H1 (cell line): ENCODE measurements around the gene DIP2C. TPM values are rescaled to one million over a fixed set of nuclear protein-coding genes. Genes with fewer than 3 reads are reported as not detected.

ENCODE experiments used
- BCL11A ChIP-seq, 2 experiments: IDR thresholded peaks; one replicate each; pipeline ENCODE4 v1.6.1; 2011; ENCODE audit warnings: low read depth in 2 of 2, low read length in 2 of 2, mild to moderate bottlenecking in 2 of 2
- CBX8 ChIP-seq: fragments of 300-800, 300-1000 bp; sonication (generic); IDR thresholded peaks from 2 replicates; pipeline ENCODE4 v1.7.1; 2016; ENCODE audit warnings: low read depth, low read length, borderline replicate concordance
- CEBPB ChIP-seq: IDR thresholded peaks from 2 replicates; pipeline ENCODE4 v1.6.1; 2012; ENCODE audit warnings: low read depth, low read length
- CHD1 ChIP-seq: IDR thresholded peaks from 2 replicates; pipeline ENCODE4 v1.6.1; 2012; ENCODE audit warnings: low read depth, low read length, improper control_type of control experiment
- CREB1 ChIP-seq: IDR thresholded peaks from 2 replicates; pipeline ENCODE4 v1.6.1; 2012; ENCODE audit warnings: inconsistent platforms
- JUN ChIP-seq: IDR thresholded peaks from 2 replicates; pipeline ENCODE4 v1.6.1; 2011; ENCODE audit warnings: low read depth, mild to moderate bottlenecking, improper control_type of control experiment, low read length
- NRF1 ChIP-seq: IDR thresholded peaks from 2 replicates; pipeline ENCODE4 v1.6.1; 2011; ENCODE audit warnings: mild to moderate bottlenecking, low read depth, low read length, improper control_type of control experiment
- SAP30 ChIP-seq: fragments of 300-600 bp; sonication (generic); IDR thresholded peaks from 2 replicates; pipeline ENCODE4 v1.7.1; 2012; ENCODE audit warnings: low read length, moderate library complexity, mild to moderate bottlenecking, inconsistent platforms; ENCODE audit not compliant: insufficient read depth, insufficient replicate concordance
- TAF7 ChIP-seq: optimal IDR thresholded peaks from 2 replicates; pipeline ENCODE3; 2011; ENCODE audit warnings: low read depth, mild to moderate bottlenecking, inconsistent platforms, low read length, moderate library complexity, borderline replicate concordance
- polyA plus RNA-seq, 7 experiments: library from polyadenylated mRNA; depleted of rRNA in 3 of 7; stranded (reverse) in 5 of 7; unstranded in 2 of 7; fragments of >200 nt in 5 of 7; fragments of 200-250 nt in 2 of 7; gene quantifications; 1 replicate in 5 of 7; 2 replicates in 1 of 7; 4 replicates in 1 of 7; pipeline versions ENCODE4 v1.2.1 to v1.2.3, GENCODE V29; 2011 to 2013; ENCODE audit warnings: missing spikeins in 2 of 7, mixed read lengths in 2 of 7
- total RNA-seq: library from RNA; stranded (reverse); fragmentation: NEBNext Ultra II Directional; extraction: Animal tissue kit (Norgen Biotek cat#: 25700); gene quantifications from 2 replicates; pipeline ENCODE4 v1.2.1, GENCODE V29; 2021

The DIP2C gene
- total and polyA plus RNA-seq, 2 of the 8 experiments (the other 6 are each of a cell fraction or from before 2014, with no cell fraction given) = 3.8 to 9.3 TPM

- TF ChIP-seq SAP30 = no peak
- TF ChIP-seq BCL11A (IDR thresholded peaks at IDR 0.05; ENCODE audit: low read depth in 2 of 2, low read length in 2 of 2) = no peak
- TF ChIP-seq NRF1 = no peak
- TF ChIP-seq CBX8 = no peak
- TF ChIP-seq CREB1 = no peak
- TF ChIP-seq CEBPB = no peak
- no peak for TF ChIP-seq JUN
- TF ChIP-seq TAF7 = no peak
- no peak for TF ChIP-seq CHD1
These were observed 87.9 kb downstream of the DIP2C start (continued) for GRCh38 chr10:601660-601963.
